RPMI8226 (cell line): ENCODE data around the gene PRCP.
"Not testable (repeated sequence)": the region's sequence is repeated elsewhere in the genome, so short reads cannot be mapped to it uniquely, and the experiment has no call there.

Source experiments
- DNase-seq: peaks from one replicate; pipeline ENCODE4 v3.0.0-alpha.2; 2015

PRCP gene

GRCh38 chr11:82869657-82870056 is 30.6 kb downstream of the PRCP start:
- DNase-seq: no peak

- DNase-seq: peak; percentile 90
Measured at GRCh38 chr11:82867495-82868082, 32.6 kb downstream of the PRCP start.

- no peak for DNase-seq
Measured at GRCh38 chr11:82865841-82866240, 34.4 kb downstream of the PRCP start.

- DNase-seq: peak; percentile 82
Measured at GRCh38 chr11:82864268-82864667, 36.0 kb downstream of the PRCP start.

GRCh38 chr11:82863209-82863608 is 37.0 kb downstream of the PRCP start:
- DNase-seq: no peak

GRCh38 chr11:82862379-82862778 is 37.9 kb downstream of the PRCP start:
- DNase-seq: no peak

GRCh38 chr11:82859750-82860149 is 40.5 kb downstream of the PRCP start:
- DNase-seq: no peak

- DNase-seq: no peak
Measured at GRCh38 chr11:82858556-82859091, 41.6 kb downstream of the PRCP start.

- DNase-seq: no peak
Measured at GRCh38 chr11:82858133-82858532, 42.1 kb downstream of the PRCP start.

- no peak for DNase-seq
Measured at GRCh38 chr11:82857145-82857544, 43.1 kb downstream of the PRCP start.

- DNase-seq: no peak
Measured at GRCh38 chr11:82855616-82856015, 44.6 kb downstream of the PRCP start.

GRCh38 chr11:82854916-82855315 is 45.3 kb downstream of the PRCP start:
- not testable (repeated sequence) for DNase-seq

GRCh38 chr11:82854242-82854641 is 46.0 kb downstream of the PRCP start:
- no peak for DNase-seq

- DNase-seq: no peak
Measured at GRCh38 chr11:82848829-82849228, 51.4 kb downstream of the PRCP start.

- DNase-seq: no peak
Measured at GRCh38 chr11:82845356-82846353, 54.6 kb downstream of the PRCP start.

GRCh38 chr11:82843057-82843795 is 57.0 kb downstream of the PRCP start:
- no peak for DNase-seq

GRCh38 chr11:82842019-82842418 is 58.2 kb downstream of the PRCP start:
- DNase-seq: no peak

- DNase-seq: no peak
Measured at GRCh38 chr11:82837650-82838049, 62.6 kb downstream of the PRCP start.

- no peak for DNase-seq
Measured at GRCh38 chr11:82832983-82833382, 67.2 kb downstream of the PRCP start.

GRCh38 chr11:82831364-82831763 is 68.9 kb downstream of the PRCP start:
- DNase-seq: no peak

- DNase-seq: no peak
Measured at GRCh38 chr11:82830746-82831145, 69.5 kb downstream of the PRCP start.

GRCh38 chr11:82829101-82829500 is 71.1 kb downstream of the PRCP start:
- DNase-seq: no peak

- DNase-seq: no peak
Measured at GRCh38 chr11:82828472-82828871, 71.8 kb downstream of the PRCP start.
